Gastrocnemius medialis (tissue), 4 donors: ENCODE results near the gene IL18. TPM values are rescaled to one million over a fixed set of nuclear protein-coding genes. Genes with fewer than 3 reads are reported as not detected.

ENCODE experiments used
- ATAC-seq, 2 donors: fragments of 150-250 bp; one replicate each; pipeline ENCODE4 v1.9.1; 2016
- DNase-seq, 2 donors: peaks; one replicate each; pipeline ENCODE4 v3.0.0-alpha.2; 2019
- H3K27ac ChIP-seq, 4 donors: fragments of 200-600 bp; sonication (generic); 1 replicate in 1 of 4; 2 replicates in 3 of 4; pipeline ENCODE4 v1.5.1; 2016 to 2018; ENCODE audit warnings: mild to moderate bottlenecking in 2 of 4, moderate library complexity in 1 of 4
- H3K27me3 ChIP-seq, 3 donors: fragments of 200-600 bp; sonication (generic) in 2 of 3; 1 replicate in 1 of 3; 2 replicates in 2 of 3; pipeline versions ENCODE4 v1.5.1 to v1.6.0; 2016 to 2019; ENCODE audit warnings: mild to moderate bottlenecking in 1 of 3, moderate library complexity in 1 of 3
- H3K36me3 ChIP-seq, 2 donors: fragments of 200-600 bp; sonication (generic) in 1 of 2; one replicate each; pipeline ENCODE4 v1.5.1; 2017 to 2018
- H3K4me1 ChIP-seq, 2 donors: fragments of 200-600 bp; sonication (generic) in 1 of 2; one replicate each; pipeline ENCODE4 v1.5.1; 2016 to 2017; ENCODE audit warnings: mild to moderate bottlenecking in 2 of 2
- H3K4me3 ChIP-seq, 4 donors: fragments of 200-600 bp; sonication (generic) in 3 of 4; 1 replicate in 1 of 4; 2 replicates in 3 of 4; pipeline ENCODE4 v1.5.1; 2016 to 2019; ENCODE audit warnings: mild to moderate bottlenecking in 2 of 4
- H3K9me3 ChIP-seq, 3 donors: fragments of 200-600 bp; sonication (generic) in 2 of 3; 1 replicate in 1 of 3; 2 replicates in 2 of 3; pipeline ENCODE4 v1.5.1; 2016 to 2019
- POLR2A ChIP-seq, 2 donors: fragments of 450-650 bp; IDR thresholded peaks; one replicate each; pipeline ENCODE4 v1.6.1; 2017; ENCODE audit warnings: antibody characterized with exemption in 2 of 2, mild to moderate bottlenecking in 2 of 2, moderate library complexity in 2 of 2
- in situ Hi-C, 4 donors: fragments of 200-750 bp; cut with MboI; loops; one replicate each; pipeline versions ENCODE4 v1.15.0 to v1.8.0; 2017; ENCODE audit warnings: low sequenced_read_pairs in 4 of 4
- intact Hi-C: fragments of 100-400 bp; cut with DNase I; formaldehyde crosslinking; loops from one replicate; pipeline ENCODE4 v1.15.1; 2023; ENCODE audit warnings: low total_unique reads
- total RNA-seq, 4 donors: library from RNA; depleted of rRNA; stranded (reverse); fragments of >200 nt; gene quantifications; one replicate each; pipeline versions ENCODE4 v1.1.0 to v1.2.3, GENCODE V29; 2016
- TF ChIP-seq, protein P1 (sequence below), 5 experiments: fragments of 450-650 bp in 3 of 5; fragments of 200-600 bp in 2 of 5; sonication (generic) in 2 of 5; IDR thresholded peaks in 4 of 5; conservative IDR thresholded peaks in 1 of 5; 1 replicate in 4 of 5; 2 replicates in 1 of 5; pipeline ENCODE4 v1.5.1; 2016 to 2019; ENCODE audit warnings: antibody characterized with exemption in 5 of 5, mild to moderate bottlenecking in 3 of 5, moderate library complexity in 3 of 5

Gene IL18
- total RNA-seq, 4 donors from 2014 or later: 0.58 to 11.7 (median 6.8) TPM

DNA sequence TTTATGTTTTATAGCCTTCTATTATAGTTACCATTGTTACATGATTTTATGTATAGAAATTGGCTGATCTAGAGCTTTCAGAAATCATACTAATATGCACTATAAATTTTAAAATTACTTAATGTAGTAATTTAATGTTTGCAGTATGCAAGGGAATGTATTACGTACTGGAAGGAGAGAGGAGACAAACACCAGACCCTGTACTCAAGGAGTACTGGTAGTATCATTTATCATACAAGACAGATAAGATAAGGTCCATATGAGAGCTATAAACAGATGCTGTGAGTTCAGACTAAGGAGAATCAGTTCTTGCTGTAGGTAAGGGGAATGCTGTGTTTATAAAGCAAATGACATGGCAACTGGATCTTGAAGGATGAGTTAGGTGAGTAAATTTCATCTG lies 12.2 kb upstream of the IL18 start:
- no peak for TF ChIP-seq POLR2A (IDR thresholded peaks at IDR 0.05)
- TF ChIP-seq, protein P1, sequence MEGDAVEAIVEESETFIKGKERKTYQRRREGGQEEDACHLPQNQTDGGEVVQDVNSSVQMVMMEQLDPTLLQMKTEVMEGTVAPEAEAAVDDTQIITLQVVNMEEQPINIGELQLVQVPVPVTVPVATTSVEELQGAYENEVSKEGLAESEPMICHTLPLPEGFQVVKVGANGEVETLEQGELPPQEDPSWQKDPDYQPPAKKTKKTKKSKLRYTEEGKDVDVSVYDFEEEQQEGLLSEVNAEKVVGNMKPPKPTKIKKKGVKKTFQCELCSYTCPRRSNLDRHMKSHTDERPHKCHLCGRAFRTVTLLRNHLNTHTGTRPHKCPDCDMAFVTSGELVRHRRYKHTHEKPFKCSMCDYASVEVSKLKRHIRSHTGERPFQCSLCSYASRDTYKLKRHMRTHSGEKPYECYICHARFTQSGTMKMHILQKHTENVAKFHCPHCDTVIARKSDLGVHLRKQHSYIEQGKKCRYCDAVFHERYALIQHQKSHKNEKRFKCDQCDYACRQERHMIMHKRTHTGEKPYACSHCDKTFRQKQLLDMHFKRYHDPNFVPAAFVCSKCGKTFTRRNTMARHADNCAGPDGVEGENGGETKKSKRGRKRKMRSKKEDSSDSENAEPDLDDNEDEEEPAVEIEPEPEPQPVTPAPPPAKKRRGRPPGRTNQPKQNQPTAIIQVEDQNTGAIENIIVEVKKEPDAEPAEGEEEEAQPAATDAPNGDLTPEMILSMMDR (IDR thresholded peaks at IDR 0.05 in 4 of 5, conservative IDR thresholded peaks at IDR 0.05 in 1 of 5): no peak
- H3K4me1 ChIP-seq: peaks cover 33 to 37% of the 10 kb centered on the region in 2 donors
- no peaks in the 10 kb centered on the region for H3K36me3 ChIP-seq
- ATAC-seq (no peak), DNase-seq (no peak)
- no peaks in the 10 kb centered on the region for H3K9me3 ChIP-seq
- H3K27ac ChIP-seq: peak overlapping the region; percentile 72 to 81 (median 74)
- intact Hi-C loops: no loop called here
- peak overlapping the region; percentile 35 to 54 (median 45) for H3K4me3 ChIP-seq
- in situ Hi-C loops: loop anchor here in 3 of 4 donors (5.0 kb wide), 1 partner anchor 59 kb away; no protein-coding TSS in a partner anchor
- H3K27me3 ChIP-seq: no peaks in the 10 kb centered on the region

DNA sequence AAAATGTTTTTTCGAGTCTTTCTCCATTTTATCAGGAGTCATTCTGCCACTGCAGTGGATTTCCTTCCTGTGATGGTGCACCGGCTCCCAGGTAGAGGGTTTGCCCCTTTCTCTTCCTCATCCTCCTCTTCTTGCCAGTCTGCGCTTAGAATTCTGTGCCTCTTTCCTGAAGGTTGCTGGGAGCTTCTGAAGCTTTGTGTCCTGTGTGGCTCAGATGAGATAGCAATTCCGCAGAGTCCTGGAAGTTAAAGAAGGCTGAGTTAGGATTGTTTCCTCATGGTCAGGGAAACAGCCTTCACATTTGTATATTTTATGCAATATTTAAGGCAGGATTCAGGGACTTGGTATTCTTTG lies 11.7 kb upstream of the IL18 start:
- Histone ChIP-seq H3K4me3 (peak overlapping the region; percentile 35 to 54 (median 45)), H3K9me3 (no peaks in the 10 kb centered on the region), H3K27me3 (no peaks in the 10 kb centered on the region), H3K27ac (peak overlapping the region; percentile 72 to 81 (median 74)), H3K4me1 (peaks cover 33 to 37% of the 10 kb centered on the region in 2 donors), H3K36me3 (no peaks in the 10 kb centered on the region)
- intact Hi-C loops: no loop called here
- TF ChIP-seq, protein P1 (IDR thresholded peaks at IDR 0.05 in 4 of 5, conservative IDR thresholded peaks at IDR 0.05 in 1 of 5): no peak
- in situ Hi-C loops: loop anchor here in 3 of 4 donors (5.0 kb wide), 1 partner anchor 58 kb away; no protein-coding TSS in a partner anchor
- ATAC-seq (peak; percentile 37 to 52), DNase-seq (no peak)

DNA sequence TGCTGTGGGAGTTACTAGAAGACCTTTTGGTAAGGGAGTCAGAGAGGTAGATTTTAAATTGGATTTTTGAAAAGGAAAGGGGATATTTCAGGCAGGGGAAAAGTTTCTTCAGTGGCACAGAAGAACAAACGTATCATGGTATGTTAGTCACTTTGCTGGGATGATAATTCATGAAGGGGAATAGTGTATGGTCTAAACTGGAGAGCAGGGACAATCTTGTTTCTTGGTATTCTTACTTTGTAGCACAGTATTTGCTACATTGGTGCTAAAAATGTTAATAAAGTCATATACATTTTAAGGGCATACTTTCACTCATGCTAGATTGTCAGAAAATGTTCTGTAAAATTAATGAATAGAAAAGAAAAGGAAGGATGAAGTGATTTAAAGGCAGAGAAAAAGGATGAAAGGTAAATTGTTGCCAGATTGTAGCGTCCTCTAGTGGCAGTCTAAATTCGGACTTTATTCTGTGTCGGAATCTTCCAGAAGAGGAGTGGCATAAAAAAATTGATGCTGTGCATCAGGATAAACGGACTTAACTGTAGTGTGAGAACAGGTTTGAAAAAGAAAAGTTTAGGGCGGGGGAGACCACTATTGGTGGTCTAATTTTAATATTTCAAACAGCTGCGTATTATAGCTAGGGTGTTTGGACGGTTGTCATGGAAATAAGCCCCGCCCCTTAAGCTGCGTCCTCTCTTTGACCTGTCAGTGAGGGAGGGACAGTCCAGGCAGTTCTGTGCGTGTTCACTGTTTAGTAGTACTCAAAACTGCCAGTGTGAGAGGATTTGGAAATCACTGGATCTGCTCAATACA lies 11.1 kb upstream of the IL18 start, which contains the start of gene BCO2:
BCO2 (plus strand) TSS at position 724 of the 810 bp plus-strand sequence. CDS start 90 bp downstream, outside the sequence.
- H3K4me3 ChIP-seq: peak within 1 kb of the TSS; percentile 35 to 54 (median 45)
- in situ Hi-C loops: loop anchor here in 3 of 4 donors (5.0 kb wide), 1 partner anchor 58 kb away; no protein-coding TSS in a partner anchor
- H3K4me1 ChIP-seq: peaks cover 33 to 37% of the 10 kb centered on the region in 2 donors
- peak; percentile 95 to 97 for ATAC-seq
- intact Hi-C loops: loop anchor here (1.0 kb wide), 1 partner anchor 62 kb away; no protein-coding TSS in a partner anchor
- H3K27ac ChIP-seq: peak within 1 kb of the TSS; percentile 72 to 81 (median 74)
- peak; percentile 72 to 87 for DNase-seq
- H3K9me3 ChIP-seq: no peaks in the 10 kb centered on the region
- H3K36me3 ChIP-seq: no peaks in the 10 kb centered on the region
- H3K27me3 ChIP-seq: no peaks in the 10 kb centered on the region
- TF ChIP-seq, protein P1 (IDR thresholded peaks at IDR 0.05 in 4 of 5, conservative IDR thresholded peaks at IDR 0.05 in 1 of 5): peak; percentile 81 to 96 (median 84)
- TF ChIP-seq POLR2A (IDR thresholded peaks at IDR 0.05): peak in 1 of 2 donors; percentile 21

DNA sequence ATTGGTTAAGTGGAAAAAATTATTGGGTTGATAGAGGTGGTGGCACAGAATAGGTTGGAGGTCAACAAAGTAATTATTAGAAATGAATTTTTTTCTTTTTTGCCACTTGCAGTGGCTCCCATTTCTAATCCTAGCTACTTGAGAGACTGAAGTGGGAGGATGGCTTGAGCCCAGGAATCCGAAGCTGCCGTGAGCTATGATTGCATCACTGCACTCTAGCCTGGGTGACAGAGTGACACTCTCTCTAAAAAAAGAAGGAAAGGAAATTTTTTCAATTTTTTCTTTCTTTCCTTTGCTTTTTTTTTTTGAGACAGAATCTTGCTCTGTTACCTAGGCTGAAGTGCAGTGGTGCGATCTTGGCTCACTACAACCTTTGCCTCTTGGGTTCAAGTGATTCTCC lies 9.3 kb upstream of the IL18 start:
- H3K27ac ChIP-seq: peak overlapping the region; percentile 72 to 81 (median 74)

More for the DNA sequence above, 9.3 kb upstream of the IL18 start:
- ATAC-seq: peak; percentile 61 to 63
- DNase-seq: peak; percentile 53 to 66
- intact Hi-C loops (no loop called here), in situ Hi-C loops (no loop called here)
- Histone ChIP-seq H3K36me3 (no peaks in the 10 kb centered on the region), H3K4me3 (no peak overlapping the region), H3K27me3 (no peaks in the 10 kb centered on the region), H3K9me3 (no peaks in the 10 kb centered on the region), H3K4me1 (peaks cover 29 to 30% of the 10 kb centered on the region in 2 donors)
- TF ChIP-seq POLR2A (IDR thresholded peaks at IDR 0.05): no peak
- TF ChIP-seq, protein P1 (IDR thresholded peaks at IDR 0.05 in 4 of 5, conservative IDR thresholded peaks at IDR 0.05 in 1 of 5): no peak
